IPS DF 6.9 (cell line): ENCODE results near the gene ALG1.

Experiments
- DNase-seq: peaks from one replicate; pipeline ENCODE4 v3.0.0-alpha.2; 2013; ENCODE audit warnings: low read depth, low spot score
- H3K27ac ChIP-seq: one replicate; pipeline ENCODE4 v1.5.1; 2013; ENCODE audit warnings: low read length, control low read depth
- H3K27me3 ChIP-seq: 2 replicates; pipeline ENCODE4 v1.6.1; 2013; ENCODE audit warnings: mild to moderate bottlenecking, low read length; ENCODE audit not compliant: control insufficient read depth, insufficient read depth
- H3K36me3 ChIP-seq: 2 replicates; pipeline ENCODE4 v1.6.1; 2013; ENCODE audit warnings: low read length; ENCODE audit not compliant: control insufficient read depth, insufficient read depth
- H3K4me1 ChIP-seq: 2 replicates; pipeline ENCODE4 v1.6.1; 2013; ENCODE audit warnings: low read length; ENCODE audit not compliant: control insufficient read depth, insufficient read depth
- H3K4me3 ChIP-seq: 2 replicates; pipeline ENCODE4 v1.5.1; 2013; ENCODE audit warnings: mild to moderate bottlenecking, low read length
- H3K9me3 ChIP-seq: 2 replicates; pipeline ENCODE4 v1.6.1; 2013; ENCODE audit warnings: low read length, inconsistent platforms; ENCODE audit not compliant: control insufficient read depth, insufficient read depth
- WGBS: extraction: QIAGEN DNeasy Blood & Tissue Kit; methylation state at CpG from one replicate; pipeline ENCODE4 v1.1.7; 2013; ENCODE audit warnings: mixed read lengths, missing lambda C conversion rate; ENCODE audit not compliant: insufficient read length, insufficient coverage; 5-methylcytosine and 5-hydroxymethylcytosine counted together

Gene ALG1

GRCh38 chr16:5071681-5072333, at the start of gene ALG1:
ALG1 (plus strand) TSS chr16:5071843; CDS start chr16:5071850, 7 bp downstream.
- no peaks in the 10 kb centered on the region; the same call in 1 of the 2 replicates for H3K4me1 ChIP-seq
- no peak for DNase-seq
- H3K9me3 ChIP-seq, result no peaks in the 10 kb centered on the region
- no peak within 1 kb of the TSS for H3K27ac ChIP-seq
- no CpG with 5 or more reads among the region's 53 CpGs for WGBS
- no peaks in the 10 kb centered on the region for H3K27me3 ChIP-seq
- H3K36me3 ChIP-seq, result peaks cover 13% of the 10 kb centered on the region
- H3K4me3 ChIP-seq, result peak within 1 kb of the TSS; percentile 69

GRCh38 chr16:5022521-5022920, 49.1 kb upstream of the ALG1 start:
- Histone ChIP-seq H3K27ac (no peak overlapping the region), H3K27me3 (no peaks in the 10 kb centered on the region), H3K4me1 (peaks cover 4% of the 10 kb centered on the region; the same call in 1 of the 2 replicates), H3K36me3 (no peaks in the 10 kb centered on the region), H3K4me3 (no peak overlapping the region), H3K9me3 (no peaks in the 10 kb centered on the region)
- DNase-seq, result no peak
- no CpG with 5 or more reads among the region's 6 CpGs for WGBS

GRCh38 chr16:5024632-5025031, 47.0 kb upstream of the ALG1 start:
- Histone ChIP-seq H3K27ac (no peak overlapping the region), H3K36me3 (no peaks in the 10 kb centered on the region), H3K4me1 (peaks cover 4% of the 10 kb centered on the region; the same call in 1 of the 2 replicates), H3K4me3 (no peak overlapping the region), H3K27me3 (no peaks in the 10 kb centered on the region), H3K9me3 (no peaks in the 10 kb centered on the region)
- WGBS, result no CpG with 5 or more reads among the region's 4 CpGs
- DNase-seq, result no peak

- DNase-seq, result no peak
- Histone ChIP-seq H3K36me3 (no peaks in the 10 kb centered on the region), H3K4me1 (peaks cover 4% of the 10 kb centered on the region; the same call in 1 of the 2 replicates), H3K9me3 (no peaks in the 10 kb centered on the region), H3K4me3 (no peak overlapping the region), H3K27ac (no peak overlapping the region), H3K27me3 (no peaks in the 10 kb centered on the region)
- no CpG with 5 or more reads among the region's 17 CpGs for WGBS
Observed at GRCh38 chr16:5025171-5025632, 46.4 kb upstream of the ALG1 start.

GRCh38 chr16:5026664-5027063, 45.0 kb upstream of the ALG1 start:
- no peak overlapping the region for H3K27ac ChIP-seq
- peaks cover 4% of the 10 kb centered on the region; the same call in 1 of the 2 replicates for H3K4me1 ChIP-seq
- no peak overlapping the region for H3K4me3 ChIP-seq
- H3K27me3 ChIP-seq, result no peaks in the 10 kb centered on the region
- no peaks in the 10 kb centered on the region for H3K9me3 ChIP-seq
- DNase-seq, result no peak
- WGBS, result no CpG with 5 or more reads among the region's 8 CpGs
- no peaks in the 10 kb centered on the region for H3K36me3 ChIP-seq

GRCh38 chr16:5027086-5027485, 44.6 kb upstream of the ALG1 start:
- no CpG with 5 or more reads among the region's 7 CpGs for WGBS
- DNase-seq, result no peak

GRCh38 chr16:5027575-5028235, 43.9 kb upstream of the ALG1 start:
- Histone ChIP-seq H3K4me1 (peaks cover 4% of the 10 kb centered on the region), H3K27ac (no peak overlapping the region), H3K27me3 (no peaks in the 10 kb centered on the region; the same call in 1 of the 2 replicates), H3K36me3 (no peaks in the 10 kb centered on the region), H3K9me3 (no peaks in the 10 kb centered on the region), H3K4me3 (no peak overlapping the region)
- WGBS, result no CpG with 5 or more reads among the region's 32 CpGs
- no peak for DNase-seq

More at GRCh38 chr16:5027086-5027485, 44.6 kb upstream of the ALG1 start:
- Histone ChIP-seq H3K9me3 (no peaks in the 10 kb centered on the region), H3K4me1 (peaks cover 4% of the 10 kb centered on the region; the same call in 1 of the 2 replicates), H3K27ac (no peak overlapping the region), H3K4me3 (no peak overlapping the region), H3K36me3 (no peaks in the 10 kb centered on the region), H3K27me3 (no peaks in the 10 kb centered on the region)

GRCh38 chr16:5028950-5029475, 42.6 kb upstream of the ALG1 start:
- H3K9me3 ChIP-seq, result no peaks in the 10 kb centered on the region
- WGBS, result no CpG with 5 or more reads among the region's 18 CpGs
- H3K4me3 ChIP-seq, result no peak overlapping the region
- no peak for DNase-seq
- H3K27me3 ChIP-seq, result no peaks in the 10 kb centered on the region; the same call in 1 of the 2 replicates
- H3K4me1 ChIP-seq, result peaks cover 4% of the 10 kb centered on the region
- H3K27ac ChIP-seq, result no peak overlapping the region
- no peaks in the 10 kb centered on the region for H3K36me3 ChIP-seq

GRCh38 chr16:5030251-5030870, 41.3 kb upstream of the ALG1 start:
- Histone ChIP-seq H3K36me3 (no peaks in the 10 kb centered on the region), H3K27ac (no peak overlapping the region), H3K27me3 (no peaks in the 10 kb centered on the region; the same call in 1 of the 2 replicates), H3K4me1 (peaks cover 2% of the 10 kb centered on the region), H3K4me3 (no peak overlapping the region), H3K9me3 (no peaks in the 10 kb centered on the region)
- WGBS, result no CpG with 5 or more reads among the region's 12 CpGs
- DNase-seq, result no peak

GRCh38 chr16:5031601-5032000, 40.0 kb upstream of the ALG1 start:
- H3K4me3 ChIP-seq, result no peak overlapping the region
- H3K27me3 ChIP-seq, result no peaks in the 10 kb centered on the region; the same call in 1 of the 2 replicates
- no peaks in the 10 kb centered on the region for H3K9me3 ChIP-seq
- H3K36me3 ChIP-seq, result no peaks in the 10 kb centered on the region
- H3K27ac ChIP-seq, result no peak overlapping the region
- no CpG with 5 or more reads among the region's 7 CpGs for WGBS
- DNase-seq, result no peak
- H3K4me1 ChIP-seq, result peaks cover under 1% of the 10 kb centered on the region; the same call in 1 of the 2 replicates
